ENCODE measurements around the gene IFIT3. TPM values are rescaled to one million over a fixed set of nuclear protein-coding genes. Genes with fewer than 3 reads are reported as not detected.

IFIT3 gene
- total and polyA plus RNA-seq, 12 donors: 8.1 to 88.6 (median 26.7) TPM

DNA sequence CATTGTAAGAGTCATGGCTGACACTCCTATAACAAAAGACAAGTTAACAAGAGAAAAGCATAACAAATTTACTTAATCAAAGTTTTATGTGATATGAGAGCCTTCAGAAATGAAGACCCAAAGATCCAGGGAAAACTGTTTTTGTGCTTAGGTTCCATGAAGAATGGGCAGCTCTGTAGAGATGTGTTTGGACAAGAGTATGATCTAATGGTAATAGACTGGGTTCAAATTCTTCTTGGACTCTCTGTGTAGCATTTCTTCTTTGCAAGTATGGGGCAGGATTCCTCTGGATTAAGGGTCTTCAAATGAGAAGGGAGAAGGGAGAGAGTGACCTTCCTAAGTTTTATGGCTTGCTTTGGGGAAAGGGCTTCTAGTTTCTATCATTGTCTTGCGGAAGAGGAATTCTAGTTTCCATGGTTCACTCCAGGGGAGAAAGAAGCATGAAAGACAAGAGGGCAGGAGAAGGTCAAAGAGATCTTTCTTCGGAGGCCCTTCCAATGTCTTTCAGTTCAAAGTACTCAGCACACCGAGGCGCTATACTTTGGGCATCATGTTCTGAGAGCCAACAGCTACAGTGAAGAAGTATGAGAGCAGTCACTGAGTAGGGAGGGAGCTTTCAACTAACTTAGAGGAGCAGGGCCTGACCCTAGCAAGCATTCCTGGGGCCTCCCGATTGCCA, 15.4 kb downstream of the IFIT3 start:
- TF ChIP-seq CTCF (IDR thresholded peaks at IDR 0.05): no peak
- TF ChIP-seq POLR2A (IDR thresholded peaks at IDR 0.05): no peak
- H3K27me3 ChIP-seq: no peaks in the 10 kb centered on the region
- no peaks in the 10 kb centered on the region for H3K9me3 ChIP-seq (replicated peaks in 1 of 3)
- intact Hi-C loops (cut with DNase I): no loop called here
- H3K36me3 ChIP-seq (replicated peaks in 1 of 2): peaks cover 0 to 9% of the 10 kb centered on the region in 2 donors
- peak overlapping the region in 3 of 5 donors; percentile 40 to 63 (median 52) for H3K27ac ChIP-seq
- DNase-seq: no peak
- H3K4me1 ChIP-seq (replicated peaks in 1 of 2): peaks cover 13 to 26% of the 10 kb centered on the region in 2 donors
- 88 to 92% (median 90%) methylated on average over 5 of the region's 5 CpGs for WGBS, 4 donors
- no peak overlapping the region for H3K4me3 ChIP-seq

DNA sequence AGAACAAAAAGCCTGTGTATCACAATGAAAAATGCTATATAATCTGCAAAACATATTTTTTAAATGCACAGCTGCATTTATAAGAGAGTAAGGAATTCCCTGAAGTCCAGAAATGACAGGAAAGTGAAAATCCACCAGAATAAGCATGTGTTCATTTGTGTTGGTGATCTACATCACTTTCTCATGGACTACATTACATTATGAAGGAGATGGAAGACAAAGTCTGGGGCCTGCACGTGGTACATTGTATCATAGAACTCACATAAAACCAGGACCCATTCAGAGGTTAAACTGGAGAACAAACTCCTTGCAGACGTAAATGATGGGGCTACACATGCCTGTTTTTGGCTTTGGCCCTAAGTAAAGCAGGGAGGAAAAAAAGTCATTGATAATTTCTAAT, 16.4 kb downstream of the IFIT3 start:
- H3K4me3 ChIP-seq: no peak overlapping the region
- no peak for DNase-seq
- TF ChIP-seq POLR2A (IDR thresholded peaks at IDR 0.05): no peak
- no peak for TF ChIP-seq CTCF (IDR thresholded peaks at IDR 0.05)
- H3K9me3 ChIP-seq (replicated peaks in 1 of 3): no peaks in the 10 kb centered on the region
- intact Hi-C loops (cut with DNase I): no loop called here
- WGBS, 4 donors: 76 to 83% (median 81%) methylated on average over 2 of the region's 2 CpGs
- H3K27me3 ChIP-seq: no peaks in the 10 kb centered on the region
- H3K27ac ChIP-seq: no peak overlapping the region
- peaks cover 0 to 3% of the 10 kb centered on the region in 2 donors for H3K36me3 ChIP-seq (replicated peaks in 1 of 2)
- H3K4me1 ChIP-seq (replicated peaks in 1 of 2): peaks cover 13 to 34% of the 10 kb centered on the region in 2 donors

GRCh38 chr10:89345367-89346000, 17.7 kb downstream of the IFIT3 start:
- intact Hi-C loops (cut with DNase I): no loop called here
- WGBS, 4 donors: 83 to 93% (median 91%) methylated on average over 4 of the region's 4 CpGs

More at GRCh38 chr10:89345367-89346000, 17.7 kb downstream of the IFIT3 start:
- DNase-seq: no peak
- Histone ChIP-seq H3K27ac (peak overlapping the region in 2 of 5 donors; percentile 55 to 76), H3K27me3 (no peaks in the 10 kb centered on the region), H3K4me3 (no peak overlapping the region), H3K9me3 (replicated peaks in 1 of 3) (no peaks in the 10 kb centered on the region), H3K36me3 (replicated peaks in 1 of 2) (no peaks in the 10 kb centered on the region), H3K4me1 (replicated peaks in 1 of 2) (peaks cover 13 to 38% of the 10 kb centered on the region in 2 donors)
- TF ChIP-seq CTCF (IDR thresholded peaks at IDR 0.05): no peak
- no peak for TF ChIP-seq POLR2A (IDR thresholded peaks at IDR 0.05)
